NCI-H1436 treated with DMSO at 0.1 percent for 48 hours (cell line): ENCODE measurements around the gene PRR9.
"Not testable (repeated sequence)": the region's sequence is repeated elsewhere in the genome, so short reads cannot be mapped to it uniquely, and the experiment has no call there.

Source experiments
- DNase-seq: peaks from one replicate; lab custom pipeline; 2025; lab: John Stamatoyannopoulos, UW

The PRR9 gene

GRCh38 chr1:153217212-153217611 is at the start of gene PRR9:
TSS of gene PRR9 (plus strand) at chr1:153217584. CDS start at chr1:153218145, 561 bp downstream.
- DNase-seq: no peak

GRCh38 chr1:153168686-153169085 is 48.7 kb upstream of the PRR9 start:
- DNase-seq: no peak

GRCh38 chr1:153174624-153175023 is 42.8 kb upstream of the PRR9 start:
- no peak for DNase-seq

- no peak for DNase-seq
Measured at GRCh38 chr1:153178922-153179321, 38.5 kb upstream of the PRR9 start.

- no peak for DNase-seq
Measured at GRCh38 chr1:153180556-153180955, 36.8 kb upstream of the PRR9 start.

GRCh38 chr1:153188301-153188700 is 29.1 kb upstream of the PRR9 start:
- DNase-seq: not testable (repeated sequence)

- DNase-seq: no peak
Measured at GRCh38 chr1:153190373-153190772, 27.0 kb upstream of the PRR9 start.

GRCh38 chr1:153192697-153193096 is 24.7 kb upstream of the PRR9 start:
- DNase-seq: no peak

- no peak for DNase-seq
Measured at GRCh38 chr1:153194331-153195050, 22.9 kb upstream of the PRR9 start.

- no peak for DNase-seq
Measured at GRCh38 chr1:153195216-153195615, 22.2 kb upstream of the PRR9 start.

- no peak for DNase-seq
Measured at GRCh38 chr1:153202006-153202405, 15.4 kb upstream of the PRR9 start.

- DNase-seq: no peak
Measured at GRCh38 chr1:153203130-153203529, 14.3 kb upstream of the PRR9 start, which contains the start of gene LELP1. TSS of gene LELP1 (plus strand) at chr1:153203430. CDS start at chr1:153204708, 1,278 bp downstream.

- DNase-seq: no peak
Measured at GRCh38 chr1:153206631-153207030, 10.8 kb upstream of the PRR9 start.

- DNase-seq: no peak
Measured at GRCh38 chr1:153210206-153210605, 7.2 kb upstream of the PRR9 start.

GRCh38 chr1:153212201-153212600 is 5.2 kb upstream of the PRR9 start:
- DNase-seq: no peak

GRCh38 chr1:153213519-153213918 is 3.9 kb upstream of the PRR9 start:
- no peak for DNase-seq

- DNase-seq: no peak
Measured at GRCh38 chr1:153217744-153218416, 496 bp downstream of the PRR9 start.

GRCh38 chr1:153220606-153221303 is 3.4 kb downstream of the PRR9 start:
- DNase-seq: no peak

GRCh38 chr1:153223040-153223891 is 5.9 kb downstream of the PRR9 start:
- not testable (repeated sequence) for DNase-seq

- no peak for DNase-seq
Measured at GRCh38 chr1:153227810-153228209, 10.4 kb downstream of the PRR9 start.

GRCh38 chr1:153228491-153228890 is 11.1 kb downstream of the PRR9 start:
- DNase-seq: no peak
